GM12864 (cell line): ENCODE results near the gene SLC25A51.
A peak's percentile ranks its signal among the peaks of the same experiment; 100 is the strongest.

ENCODE experiments used
- DNase-seq: peaks from one replicate; pipeline ENCODE4 v3.0.0-alpha.2; 2011; ENCODE audit warnings: low read depth
- H3K4me3 ChIP-seq: 2 replicates; pipeline ENCODE4 v1.5.1; 2011; ENCODE audit warnings: mild to moderate bottlenecking, low read depth, low read length, control low read depth
- CTCF ChIP-seq: IDR thresholded peaks from 2 replicates; pipeline ENCODE4 v1.5.1; 2011; ENCODE audit warnings: low read depth, mild to moderate bottlenecking, moderate library complexity, low read length, control low read depth, inconsistent platforms; ENCODE audit errors: missing control alignments

SLC25A51 gene, protein sequence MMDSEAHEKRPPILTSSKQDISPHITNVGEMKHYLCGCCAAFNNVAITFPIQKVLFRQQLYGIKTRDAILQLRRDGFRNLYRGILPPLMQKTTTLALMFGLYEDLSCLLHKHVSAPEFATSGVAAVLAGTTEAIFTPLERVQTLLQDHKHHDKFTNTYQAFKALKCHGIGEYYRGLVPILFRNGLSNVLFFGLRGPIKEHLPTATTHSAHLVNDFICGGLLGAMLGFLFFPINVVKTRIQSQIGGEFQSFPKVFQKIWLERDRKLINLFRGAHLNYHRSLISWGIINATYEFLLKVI

GRCh38 chr9:37903647-37904444 lies at the start of gene SLC25A51:
Gene SLC25A51, minus strand, starts transcription at chr9:37904127. Its CDS starts 15,577 bp downstream, at chr9:37888550.
- H3K4me3 ChIP-seq: peak within 1 kb of the TSS; percentile 86
- peak; percentile 96 for TF ChIP-seq CTCF
- DNase-seq: peak; percentile 87

DNA sequence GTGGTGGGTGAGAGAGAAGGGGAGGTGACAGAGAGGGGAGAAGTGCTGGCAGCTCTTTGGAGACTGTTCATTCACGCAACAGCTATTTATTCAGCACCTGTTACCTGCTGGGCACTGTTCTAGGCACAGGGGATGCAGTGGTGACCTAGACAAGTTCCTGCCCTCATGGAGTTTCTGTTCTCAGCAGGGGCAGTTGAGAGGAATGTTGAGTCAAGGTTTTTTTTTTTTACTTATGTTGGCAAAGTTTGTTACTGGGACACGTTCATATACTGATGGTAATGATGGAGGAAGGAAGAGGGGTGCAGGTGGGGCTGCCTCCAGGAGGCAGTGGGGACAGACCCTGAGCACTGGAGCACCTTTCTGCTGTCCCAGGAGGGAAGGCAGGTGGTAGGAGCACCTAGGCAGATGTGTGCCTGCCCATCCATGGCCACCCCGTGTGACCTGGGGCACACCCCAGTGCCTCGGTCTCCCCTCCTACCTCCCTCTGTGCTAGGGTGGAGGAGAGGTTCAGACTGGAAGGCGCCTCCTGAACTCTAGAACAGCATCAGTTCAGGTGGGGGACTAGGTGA lies 49.4 kb upstream of the SLC25A51 start:
- TF ChIP-seq CTCF: no peak
- H3K4me3 ChIP-seq: peak overlapping the region; percentile 15; the same call in 1 of the 2 replicates
- DNase-seq: no peak

- H3K4me3 ChIP-seq: no peak overlapping the region
- no peak for DNase-seq
- TF ChIP-seq CTCF: no peak
Observed at GRCh38 chr9:37952731-37953130, 48.8 kb upstream of the SLC25A51 start.

DNA sequence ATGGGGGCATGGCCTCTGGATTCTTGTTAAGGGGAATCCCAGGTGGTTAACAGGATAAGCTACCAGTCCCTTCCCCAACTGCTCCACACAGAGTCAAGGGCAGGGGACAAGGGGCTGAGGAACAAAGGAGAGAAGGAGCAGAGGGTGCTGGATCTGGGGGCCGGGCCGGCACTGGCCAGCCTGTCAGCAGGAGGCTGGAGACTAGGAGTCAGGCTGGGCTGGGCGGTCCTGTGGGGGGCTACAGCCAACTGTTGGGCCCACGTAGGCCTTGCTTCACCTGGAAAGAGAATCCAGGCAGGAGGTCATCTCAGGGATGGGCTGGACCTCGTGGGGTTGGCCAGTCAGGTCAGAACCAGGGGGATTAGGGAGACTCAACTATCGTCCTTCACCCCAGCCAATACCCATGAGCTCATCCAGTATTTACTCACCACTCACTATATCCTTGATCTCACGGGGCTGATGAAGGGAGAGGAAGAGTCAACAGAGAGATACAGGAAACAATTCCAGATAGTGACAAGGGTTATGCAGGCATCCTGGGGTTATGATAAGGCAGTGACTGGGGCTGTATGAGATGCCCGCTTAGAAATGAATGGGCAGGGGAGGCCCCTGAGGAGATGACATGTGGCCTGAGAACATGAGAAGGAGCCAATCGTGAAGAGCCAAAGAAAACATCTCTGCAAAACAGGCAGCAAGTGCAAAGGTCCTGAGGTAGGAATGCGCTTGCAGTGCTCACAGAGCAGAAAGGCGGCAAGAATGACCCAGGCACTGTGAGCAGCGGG lies 47.9 kb upstream of the SLC25A51 start:
- no peak for DNase-seq
- H3K4me3 ChIP-seq: no peak overlapping the region
- TF ChIP-seq CTCF: no peak

DNA sequence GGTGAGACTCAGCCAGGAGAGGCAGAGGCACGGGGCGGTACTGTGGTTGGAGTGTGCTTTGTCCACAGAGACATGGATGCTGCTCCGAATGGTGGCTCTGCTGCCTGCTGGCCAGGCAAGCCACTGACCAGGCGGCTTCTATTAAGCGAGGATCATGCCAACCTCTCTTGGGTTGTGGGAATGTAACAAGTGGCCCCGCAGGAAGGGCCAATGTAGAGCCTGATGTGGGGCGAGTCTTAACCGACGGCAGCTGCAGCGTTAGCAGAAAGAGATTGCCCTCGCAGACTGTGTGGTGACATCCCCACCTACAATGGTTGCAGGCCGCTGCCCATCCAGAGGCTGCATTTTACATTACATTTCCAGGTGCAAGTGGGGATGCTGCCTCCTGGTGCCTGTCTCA lies 46.6 kb upstream of the SLC25A51 start:
- no peak for TF ChIP-seq CTCF
- no peak overlapping the region for H3K4me3 ChIP-seq
- DNase-seq: no peak

DNA sequence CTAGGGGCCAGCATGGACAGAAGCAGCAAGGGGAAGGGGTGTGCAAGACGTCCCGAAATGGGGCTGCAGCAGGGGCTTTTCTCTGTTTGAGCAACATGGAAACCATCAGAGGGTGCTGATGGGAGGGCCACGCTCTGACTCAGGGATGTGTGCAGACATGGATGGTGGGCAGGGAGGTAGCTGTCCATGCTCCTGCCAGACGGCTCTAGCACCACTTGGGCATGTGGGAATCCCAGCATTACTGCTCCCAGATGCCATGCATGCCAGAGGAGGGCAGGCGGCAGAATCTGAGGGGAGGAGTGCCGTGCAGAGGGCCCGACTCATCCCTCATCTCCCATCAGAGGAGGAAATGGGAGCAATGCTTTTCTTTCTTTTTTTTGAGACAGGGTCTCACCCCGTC lies 45.6 kb upstream of the SLC25A51 start:
- TF ChIP-seq CTCF: no peak
- H3K4me3 ChIP-seq: no peak overlapping the region
- DNase-seq: no peak
